Astrocyte (in vitro differentiated cells and primary cell): ENCODE measurements around the gene KYNU. TPM values are rescaled to one million over a fixed set of nuclear protein-coding genes. Genes with fewer than 3 reads are reported as not detected.
A peak's percentile ranks its signal among the peaks of the same experiment; 100 is the strongest.
"Not testable (repeated sequence)": the region's sequence is repeated elsewhere in the genome, so short reads cannot be mapped to it uniquely, and the experiment has no call there.

ENCODE experiments used
- DNase-seq: peaks from one replicate; pipeline ENCODE4 v3.0.0-alpha.2; 2010; ENCODE audit warnings: low read depth
- FAIRE-seq: peaks from 2 replicates; lab custom pipeline; 2011; peaks lifted over from hg19 to GRCh38; lab: Jason Lieb, UNC
- H2AFZ ChIP-seq: 2 replicates; pipeline ENCODE4 v1.6.0; 2012; ENCODE audit warnings: low read depth, low read length, inconsistent platforms
- H3K27ac ChIP-seq: 2 replicates; pipeline ENCODE4 v1.5.1; 2011; ENCODE audit warnings: low read depth, low read length, inconsistent platforms
- H3K27me3 ChIP-seq: 2 replicates; pipeline ENCODE4 v1.6.0; 2011; ENCODE audit warnings: low read length, inconsistent platforms; ENCODE audit not compliant: insufficient read depth
- H3K36me3 ChIP-seq: 2 replicates; pipeline ENCODE4 v1.5.1; 2011; ENCODE audit warnings: low read length, inconsistent platforms; ENCODE audit not compliant: insufficient read depth
- H3K4me1 ChIP-seq: 2 replicates; pipeline ENCODE4 v1.5.1; 2011; ENCODE audit warnings: low read length, inconsistent platforms; ENCODE audit not compliant: insufficient read depth
- H3K4me2 ChIP-seq: 2 replicates; pipeline ENCODE4 v1.6.0; 2012; ENCODE audit warnings: low read length, inconsistent platforms
- H3K4me3 ChIP-seq: 2 replicates; pipeline ENCODE4 v1.5.1; 2011; ENCODE audit warnings: low read depth, mild to moderate bottlenecking, low read length, inconsistent platforms; ENCODE audit not compliant: insufficient read depth
- H3K79me2 ChIP-seq: 2 replicates; pipeline ENCODE4 v1.6.0; 2012; ENCODE audit warnings: mild to moderate bottlenecking, low read length, inconsistent platforms; ENCODE audit not compliant: insufficient read depth
- H3K9ac ChIP-seq: 2 replicates; pipeline ENCODE4 v1.6.0; 2012; ENCODE audit warnings: mild to moderate bottlenecking, low read length, inconsistent platforms
- H3K9me3 ChIP-seq: 2 replicates; pipeline ENCODE4 v1.5.1; 2012; ENCODE audit warnings: low read depth, mild to moderate bottlenecking, low read length, inconsistent platforms; ENCODE audit not compliant: insufficient read depth
- H4K20me1 ChIP-seq: 2 replicates; pipeline ENCODE4 v1.6.0; 2012; ENCODE audit warnings: low read length, inconsistent platforms; ENCODE audit not compliant: insufficient read depth
- H3K27ac Mint-ChIP-seq: one replicate; pipeline ENCODE4 v1.8.0; 2021; ENCODE audit warnings: mild to moderate bottlenecking, mixed read lengths; ENCODE audit not compliant: unreplicated experiment
- H3K27me3 Mint-ChIP-seq: one replicate; pipeline ENCODE4 v1.8.0; 2021; ENCODE audit warnings: low read depth, mixed read lengths; ENCODE audit not compliant: unreplicated experiment
- H3K36me3 Mint-ChIP-seq: one replicate; pipeline ENCODE4 v1.8.0; 2021; ENCODE audit warnings: low read depth, mixed read lengths; ENCODE audit not compliant: unreplicated experiment
- H3K4me1 Mint-ChIP-seq: one replicate; pipeline ENCODE4 v1.8.0; 2021; ENCODE audit warnings: low read depth, mixed read lengths; ENCODE audit not compliant: unreplicated experiment
- H3K4me3 Mint-ChIP-seq: one replicate; pipeline ENCODE4 v1.8.0; 2021; ENCODE audit warnings: mild to moderate bottlenecking, moderate library complexity, mixed read lengths; ENCODE audit not compliant: unreplicated experiment
- H3K9me3 Mint-ChIP-seq: one replicate; pipeline ENCODE4 v1.8.0; 2021; ENCODE audit warnings: mild to moderate bottlenecking, mixed read lengths; ENCODE audit not compliant: unreplicated experiment
- EZH2 ChIP-seq: IDR thresholded peaks from 2 replicates; pipeline ENCODE4 v1.6.1; 2012; ENCODE audit warnings: mild to moderate bottlenecking, low read length, inconsistent platforms; ENCODE audit not compliant: insufficient read depth
- total RNA-seq: library from RNA; stranded (reverse); gene quantifications from 2 replicates; pipeline ENCODE4 v1.2.1, GENCODE V29; 2021
- TF ChIP-seq, protein P1 (sequence below): IDR thresholded peaks from 2 replicates; pipeline ENCODE4 v1.5.1; 2011; ENCODE audit warnings: low read depth, mild to moderate bottlenecking, inconsistent platforms, low read length, moderate library complexity; ENCODE audit not compliant: insufficient read depth

KYNU gene
- total RNA-seq, 1 donor from 2014 or later, result 1.2 TPM

GRCh38 chr2:142862847-142863246 is 14.6 kb upstream of the KYNU start:
- Histone ChIP-seq H3K4me3 (no peak overlapping the region), H3K9ac (no peak overlapping the region), H3K27ac (no peak overlapping the region), H3K4me1 (peaks cover 8% of the 10 kb centered on the region), H3K27me3 (no peaks in the 10 kb centered on the region), H4K20me1 (no peaks in the 10 kb centered on the region), H2AFZ (no peak overlapping the region), H3K36me3 (no peaks in the 10 kb centered on the region), H3K4me2 (no peak overlapping the region), H3K9me3 (no peaks in the 10 kb centered on the region), H3K79me2 (no peaks in the 10 kb centered on the region)
- DNase-seq, result no peak
- H3K4me1 Mint-ChIP-seq, result peaks cover 10% of the 10 kb centered on the region
- no peak overlapping the region for H3K4me3 Mint-ChIP-seq
- H3K27ac Mint-ChIP-seq, result no peak overlapping the region
- H3K36me3 Mint-ChIP-seq, result no peaks in the 10 kb centered on the region
- no peak for FAIRE-seq
- H3K27me3 Mint-ChIP-seq, result no peaks in the 10 kb centered on the region
- no peaks in the 10 kb centered on the region for H3K9me3 Mint-ChIP-seq
- TF ChIP-seq EZH2, result no peak
- TF ChIP-seq, protein P1, sequence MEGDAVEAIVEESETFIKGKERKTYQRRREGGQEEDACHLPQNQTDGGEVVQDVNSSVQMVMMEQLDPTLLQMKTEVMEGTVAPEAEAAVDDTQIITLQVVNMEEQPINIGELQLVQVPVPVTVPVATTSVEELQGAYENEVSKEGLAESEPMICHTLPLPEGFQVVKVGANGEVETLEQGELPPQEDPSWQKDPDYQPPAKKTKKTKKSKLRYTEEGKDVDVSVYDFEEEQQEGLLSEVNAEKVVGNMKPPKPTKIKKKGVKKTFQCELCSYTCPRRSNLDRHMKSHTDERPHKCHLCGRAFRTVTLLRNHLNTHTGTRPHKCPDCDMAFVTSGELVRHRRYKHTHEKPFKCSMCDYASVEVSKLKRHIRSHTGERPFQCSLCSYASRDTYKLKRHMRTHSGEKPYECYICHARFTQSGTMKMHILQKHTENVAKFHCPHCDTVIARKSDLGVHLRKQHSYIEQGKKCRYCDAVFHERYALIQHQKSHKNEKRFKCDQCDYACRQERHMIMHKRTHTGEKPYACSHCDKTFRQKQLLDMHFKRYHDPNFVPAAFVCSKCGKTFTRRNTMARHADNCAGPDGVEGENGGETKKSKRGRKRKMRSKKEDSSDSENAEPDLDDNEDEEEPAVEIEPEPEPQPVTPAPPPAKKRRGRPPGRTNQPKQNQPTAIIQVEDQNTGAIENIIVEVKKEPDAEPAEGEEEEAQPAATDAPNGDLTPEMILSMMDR, result no peak

- no peak overlapping the region for H3K27ac Mint-ChIP-seq
- Histone ChIP-seq H4K20me1 (no peaks in the 10 kb centered on the region), H3K4me2 (peak overlapping the region; percentile 43), H3K4me1 (peaks cover 8% of the 10 kb centered on the region), H3K27me3 (no peaks in the 10 kb centered on the region), H3K36me3 (no peaks in the 10 kb centered on the region), H3K79me2 (no peaks in the 10 kb centered on the region), H3K4me3 (no peak overlapping the region), H3K9ac (no peak overlapping the region), H3K9me3 (no peaks in the 10 kb centered on the region), H3K27ac (no peak overlapping the region), H2AFZ (no peak overlapping the region)
- no peak overlapping the region for H3K4me3 Mint-ChIP-seq
- FAIRE-seq, result peak; percentile 17
- H3K9me3 Mint-ChIP-seq, result no peaks in the 10 kb centered on the region
- no peak for TF ChIP-seq EZH2
- TF ChIP-seq, protein P1, result no peak
- H3K27me3 Mint-ChIP-seq, result no peaks in the 10 kb centered on the region
- no peaks in the 10 kb centered on the region for H3K36me3 Mint-ChIP-seq
- DNase-seq, result peak; percentile 55
- H3K4me1 Mint-ChIP-seq, result peaks cover 3% of the 10 kb centered on the region
Observed at GRCh38 chr2:142863485-142863961, 13.9 kb upstream of the KYNU start.

DNA sequence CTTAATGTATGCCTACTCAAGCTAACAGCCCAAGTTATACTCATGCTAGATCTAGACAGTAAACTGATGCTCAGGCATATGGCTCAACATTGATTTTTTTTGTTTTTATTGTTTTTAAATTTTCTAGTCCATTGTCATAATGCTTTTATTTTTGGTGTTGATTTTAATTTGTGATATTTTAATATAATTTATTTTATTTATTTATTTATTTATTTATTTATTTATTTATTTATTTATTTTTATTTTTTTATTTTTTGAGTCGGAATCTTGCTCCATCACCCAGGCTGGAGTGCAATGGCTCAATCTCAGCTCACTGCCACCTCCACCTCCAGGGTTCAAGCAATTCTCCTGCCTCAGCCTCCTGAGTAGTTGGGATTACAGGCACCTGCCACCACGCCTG is 12.9 kb upstream of the KYNU start:
- FAIRE-seq, H3K4me1 Mint-ChIP-seq, H3K27ac ChIP-seq, H2AFZ ChIP-seq, H3K27ac Mint-ChIP-seq, H3K9ac ChIP-seq, H3K36me3 ChIP-seq, DNase-seq, H4K20me1 ChIP-seq, H3K79me2 ChIP-seq, H3K27me3 Mint-ChIP-seq, H3K4me3 Mint-ChIP-seq, H3K9me3 ChIP-seq, H3K4me3 ChIP-seq, H3K9me3 Mint-ChIP-seq, H3K36me3 Mint-ChIP-seq, H3K4me2 ChIP-seq, H3K27me3 ChIP-seq, H3K4me1 ChIP-seq: not testable (repeated sequence)
